Body of pancreas (tissue), 4 donors: ENCODE data around the gene MYPOP. TPM values are rescaled to one million over a fixed set of nuclear protein-coding genes. Genes with fewer than 3 reads are reported as not detected.

Experiments
- ATAC-seq: fragments of 150-250 bp; one replicate; pipeline ENCODE4 v1.9.1; 2016
- DNase-seq, 4 donors: peaks; one replicate each; pipeline ENCODE4 v3.0.0-alpha.2; 2019
- H3K27ac ChIP-seq, 4 donors: fragments of 200-600 bp; sonication (generic); 1 replicate in 3 of 4; 2 replicates in 1 of 4; pipeline versions ENCODE4 v1.5.1 to v1.6.1; 2016 to 2019; ENCODE audit warnings: mild to moderate bottlenecking in 1 of 4, mixed read lengths in 1 of 4, moderate library complexity in 1 of 4
- H3K27me3 ChIP-seq, 2 donors: fragments of 200-600 bp; sonication (generic); one replicate each; pipeline ENCODE4 v1.6.0; 2016; ENCODE audit warnings: mild to moderate bottlenecking in 1 of 2
- H3K36me3 ChIP-seq, 2 donors: fragments of 200-600 bp; sonication (generic); replicated peaks in 1 of 2; 2 replicates each; pipeline ENCODE4 v1.5.1; 2016; ENCODE audit warnings: low read depth in 2 of 2; ENCODE audit not compliant: insufficient read depth in 1 of 2
- H3K4me1 ChIP-seq: fragments of 200-600 bp; sonication (generic); one replicate; pipeline ENCODE4 v1.6.0; 2016
- H3K4me3 ChIP-seq, 2 donors: fragments of 200-600 bp; sonication (generic); 1 replicate in 1 of 2; 2 replicates in 1 of 2; pipeline ENCODE4 v1.5.1; 2016 to 2019
- H3K9me3 ChIP-seq, 3 donors: fragments of 200-600 bp; sonication (generic); 1 replicate in 2 of 3; 2 replicates in 1 of 3; pipeline ENCODE4 v1.5.1; 2016
- POLR2A ChIP-seq, 3 donors: fragments of 450-650 bp; IDR thresholded peaks; one replicate each; pipeline ENCODE4 v1.6.1; 2016; ENCODE audit warnings: antibody characterized with exemption in 3 of 3, mild to moderate bottlenecking in 2 of 3
- WGBS, 2 donors: methylation state at CpG; one replicate each; pipeline ENCODE4 v1.1.5; 2017; 5-methylcytosine and 5-hydroxymethylcytosine counted together
- intact Hi-C: fragments of 100-400 bp; cut with DNase I; formaldehyde crosslinking; loops from one replicate; pipeline ENCODE4 v1.15.1; 2023
- total RNA-seq, 2 donors: library from RNA; depleted of rRNA; stranded (reverse); fragments of >200 nt; gene quantifications; one replicate each; pipeline ENCODE4 v1.1.0, GENCODE V29; 2016
- TF ChIP-seq, protein P1 (sequence below), 7 experiments: fragments of 450-650 bp in 4 of 7; fragments of 200-600 bp in 3 of 7; sonication (generic) in 3 of 7; IDR thresholded peaks; one replicate each; pipeline ENCODE4 v1.5.1; 2016 to 2019; ENCODE audit warnings: antibody characterized with exemption in 7 of 7

MYPOP gene
- total RNA-seq, 2 donors from 2014 or later: 6.7 to 13.5 TPM

- no peak for ATAC-seq
- H3K36me3 ChIP-seq: no peaks in the 10 kb centered on the region
- H3K9me3 ChIP-seq: no peaks in the 10 kb centered on the region
- TF ChIP-seq POLR2A (IDR thresholded peaks at IDR 0.05): no peak
- TF ChIP-seq, protein P1, sequence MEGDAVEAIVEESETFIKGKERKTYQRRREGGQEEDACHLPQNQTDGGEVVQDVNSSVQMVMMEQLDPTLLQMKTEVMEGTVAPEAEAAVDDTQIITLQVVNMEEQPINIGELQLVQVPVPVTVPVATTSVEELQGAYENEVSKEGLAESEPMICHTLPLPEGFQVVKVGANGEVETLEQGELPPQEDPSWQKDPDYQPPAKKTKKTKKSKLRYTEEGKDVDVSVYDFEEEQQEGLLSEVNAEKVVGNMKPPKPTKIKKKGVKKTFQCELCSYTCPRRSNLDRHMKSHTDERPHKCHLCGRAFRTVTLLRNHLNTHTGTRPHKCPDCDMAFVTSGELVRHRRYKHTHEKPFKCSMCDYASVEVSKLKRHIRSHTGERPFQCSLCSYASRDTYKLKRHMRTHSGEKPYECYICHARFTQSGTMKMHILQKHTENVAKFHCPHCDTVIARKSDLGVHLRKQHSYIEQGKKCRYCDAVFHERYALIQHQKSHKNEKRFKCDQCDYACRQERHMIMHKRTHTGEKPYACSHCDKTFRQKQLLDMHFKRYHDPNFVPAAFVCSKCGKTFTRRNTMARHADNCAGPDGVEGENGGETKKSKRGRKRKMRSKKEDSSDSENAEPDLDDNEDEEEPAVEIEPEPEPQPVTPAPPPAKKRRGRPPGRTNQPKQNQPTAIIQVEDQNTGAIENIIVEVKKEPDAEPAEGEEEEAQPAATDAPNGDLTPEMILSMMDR (IDR thresholded peaks at IDR 0.05): no peak
- no peak for DNase-seq
- peaks cover 6% of the 10 kb centered on the region for H3K4me1 ChIP-seq
- H3K4me3 ChIP-seq: no peak overlapping the region
- H3K27ac ChIP-seq: no peak overlapping the region
- H3K27me3 ChIP-seq: no peaks in the 10 kb centered on the region
- 69 to 72% methylated on average over 2 of the region's 2 CpGs for WGBS, 2 donors
- intact Hi-C loops: no loop called here
Observed at GRCh38 chr19:45929247-45929646, 26.8 kb upstream of the MYPOP start.

DNA sequence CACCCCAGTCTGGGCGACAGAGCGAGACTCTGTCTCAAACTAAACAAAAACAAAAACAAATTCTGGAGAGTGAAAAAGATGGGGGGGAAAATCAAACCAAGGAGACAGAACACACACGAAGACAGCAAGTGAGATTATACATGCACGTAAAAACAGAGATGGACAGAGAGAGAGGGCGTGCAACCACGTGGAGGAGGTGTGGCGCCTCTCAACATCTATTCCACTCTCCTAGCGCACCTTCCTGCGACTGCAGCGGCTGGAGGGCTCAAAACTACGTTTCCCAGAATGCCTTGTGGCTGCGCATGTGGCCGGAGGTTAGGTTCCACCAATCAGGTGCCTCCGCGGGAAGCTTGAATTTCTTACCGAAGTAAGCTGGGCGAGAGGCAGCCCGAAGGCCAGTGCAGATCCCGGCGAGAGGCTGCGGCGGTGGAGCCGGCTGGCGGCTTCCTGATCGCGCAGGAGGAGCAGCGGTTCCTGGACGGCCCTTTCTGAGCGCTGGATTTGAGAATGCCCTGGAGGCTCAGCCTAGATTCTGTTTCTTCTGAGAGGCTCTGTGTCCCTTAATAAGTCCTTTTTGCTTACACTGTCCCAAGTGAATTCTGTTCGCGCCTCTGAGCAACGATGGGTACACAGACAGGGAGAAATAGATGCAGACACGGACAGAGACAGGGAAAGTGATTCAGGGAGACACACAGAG, 25.3 kb upstream of the MYPOP start:
- H3K27ac ChIP-seq: no peak overlapping the region
- H3K4me1 ChIP-seq: peaks cover 6% of the 10 kb centered on the region
- TF ChIP-seq, protein P1 (IDR thresholded peaks at IDR 0.05): peak in 3 of 7 experiments; percentile 10 to 29 (median 27)
- TF ChIP-seq POLR2A (IDR thresholded peaks at IDR 0.05): no peak
- 7 to 11% methylated on average over 27 to 33 of the region's 33 CpGs for WGBS, 2 donors
- intact Hi-C loops: no loop called here
- DNase-seq (peak; percentile 92 to 95 (median 94)), ATAC-seq (peak; percentile 98)
- no peaks in the 10 kb centered on the region for H3K9me3 ChIP-seq
- no peak overlapping the region for H3K4me3 ChIP-seq
- no peaks in the 10 kb centered on the region for H3K27me3 ChIP-seq
- H3K36me3 ChIP-seq: no peaks in the 10 kb centered on the region

- no peaks in the 10 kb centered on the region for H3K27me3 ChIP-seq
- no peak for TF ChIP-seq POLR2A (IDR thresholded peaks at IDR 0.05)
- TF ChIP-seq, protein P1 (IDR thresholded peaks at IDR 0.05): no peak
- H3K36me3 ChIP-seq: no peaks in the 10 kb centered on the region
- peaks cover 6% of the 10 kb centered on the region for H3K4me1 ChIP-seq
- DNase-seq: no peak
- 50 to 73% methylated on average over 6 of the region's 6 CpGs for WGBS, 2 donors
- no peaks in the 10 kb centered on the region for H3K9me3 ChIP-seq
- intact Hi-C loops: no loop called here
- no peak overlapping the region for H3K27ac ChIP-seq
- H3K4me3 ChIP-seq: no peak overlapping the region
- no peak for ATAC-seq
Observed at GRCh38 chr19:45924891-45925447, 22.6 kb upstream of the MYPOP start.

GRCh38 chr19:45922281-45922680, 19.9 kb upstream of the MYPOP start:
- Histone ChIP-seq H3K9me3 (no peaks in the 10 kb centered on the region), H3K4me1 (no peaks in the 10 kb centered on the region), H3K36me3 (no peaks in the 10 kb centered on the region), H3K27ac (no peak overlapping the region), H3K27me3 (no peaks in the 10 kb centered on the region), H3K4me3 (no peak overlapping the region)
- TF ChIP-seq, protein P1 (IDR thresholded peaks at IDR 0.05): no peak
- TF ChIP-seq POLR2A (IDR thresholded peaks at IDR 0.05): no peak
- intact Hi-C loops: no loop called here
- WGBS, 2 donors: 64 to 72% methylated on average over 9 of the region's 9 CpGs
- no peak for DNase-seq
- ATAC-seq: no peak

- 62% methylated on average over 8 of the region's 8 CpGs for WGBS, 2 donors
- DNase-seq (no peak), ATAC-seq (no peak)
- no peak for TF ChIP-seq POLR2A (IDR thresholded peaks at IDR 0.05)
- TF ChIP-seq, protein P1 (IDR thresholded peaks at IDR 0.05): no peak
- Histone ChIP-seq H3K36me3 (no peaks in the 10 kb centered on the region), H3K27ac (no peak overlapping the region), H3K4me3 (no peak overlapping the region), H3K9me3 (no peaks in the 10 kb centered on the region), H3K4me1 (peaks cover 4% of the 10 kb centered on the region), H3K27me3 (no peaks in the 10 kb centered on the region)
- intact Hi-C loops: no loop called here
Observed at GRCh38 chr19:45920458-45920857, 18.0 kb upstream of the MYPOP start.
